ENCODE measurements around the gene ZNF667.

- TF ChIP-seq, protein P1, sequence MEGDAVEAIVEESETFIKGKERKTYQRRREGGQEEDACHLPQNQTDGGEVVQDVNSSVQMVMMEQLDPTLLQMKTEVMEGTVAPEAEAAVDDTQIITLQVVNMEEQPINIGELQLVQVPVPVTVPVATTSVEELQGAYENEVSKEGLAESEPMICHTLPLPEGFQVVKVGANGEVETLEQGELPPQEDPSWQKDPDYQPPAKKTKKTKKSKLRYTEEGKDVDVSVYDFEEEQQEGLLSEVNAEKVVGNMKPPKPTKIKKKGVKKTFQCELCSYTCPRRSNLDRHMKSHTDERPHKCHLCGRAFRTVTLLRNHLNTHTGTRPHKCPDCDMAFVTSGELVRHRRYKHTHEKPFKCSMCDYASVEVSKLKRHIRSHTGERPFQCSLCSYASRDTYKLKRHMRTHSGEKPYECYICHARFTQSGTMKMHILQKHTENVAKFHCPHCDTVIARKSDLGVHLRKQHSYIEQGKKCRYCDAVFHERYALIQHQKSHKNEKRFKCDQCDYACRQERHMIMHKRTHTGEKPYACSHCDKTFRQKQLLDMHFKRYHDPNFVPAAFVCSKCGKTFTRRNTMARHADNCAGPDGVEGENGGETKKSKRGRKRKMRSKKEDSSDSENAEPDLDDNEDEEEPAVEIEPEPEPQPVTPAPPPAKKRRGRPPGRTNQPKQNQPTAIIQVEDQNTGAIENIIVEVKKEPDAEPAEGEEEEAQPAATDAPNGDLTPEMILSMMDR (conservative IDR thresholded peaks at IDR 0.05 in 1 of 2, IDR thresholded peaks at IDR 0.05 in 1 of 2; ENCODE audit: low read depth in 1 of 2, low read length in 2 of 2) = no peak
- TF ChIP-seq EZH2 (IDR thresholded peaks at IDR 0.05; ENCODE audit: low read length, missing control alignments) = no peak
Measured at GRCh38 chr19:56405062-56405461, 72.1 kb downstream of the ZNF667 start.
